GM18520 (cell line): ENCODE measurements around the gene TBL1Y.
"Not testable (repeated sequence)": the region's sequence is repeated elsewhere in the genome, so short reads cannot be mapped to it uniquely, and the experiment has no call there.

Experiments
- ATAC-seq: cut with Tn5 transposase; IDR thresholded peaks from one replicate; pipeline ENCODE4 v1.9.1; 2021; ENCODE audit not compliant: unreplicated experiment

The TBL1Y gene

GRCh38 chrY:6972271-6972887 lies 61.9 kb downstream of the TBL1Y start:
- no peak for ATAC-seq

GRCh38 chrY:6974971-6975370 lies 64.5 kb downstream of the TBL1Y start:
- ATAC-seq, result no peak

GRCh38 chrY:6977783-6978182 lies 67.3 kb downstream of the TBL1Y start:
- ATAC-seq, result no peak

- ATAC-seq, result no peak
Measured at GRCh38 chrY:6983221-6983620, 72.7 kb downstream of the TBL1Y start.

GRCh38 chrY:6987811-6988210 lies 77.3 kb downstream of the TBL1Y start:
- ATAC-seq, result no peak

GRCh38 chrY:6989886-6990620 lies 79.6 kb downstream of the TBL1Y start:
- no peak for ATAC-seq

GRCh38 chrY:6992041-6992440 lies 81.5 kb downstream of the TBL1Y start:
- ATAC-seq, result no peak

GRCh38 chrY:6995987-6996386 lies 85.5 kb downstream of the TBL1Y start:
- ATAC-seq, result no peak

- ATAC-seq, result no peak
Measured at GRCh38 chrY:6997503-6998066, 87.1 kb downstream of the TBL1Y start.

- no peak for ATAC-seq
Measured at GRCh38 chrY:6999905-7000304, 89.4 kb downstream of the TBL1Y start.

GRCh38 chrY:7002581-7002980 lies 92.1 kb downstream of the TBL1Y start:
- ATAC-seq, result no peak

- no peak for ATAC-seq
Measured at GRCh38 chrY:7007911-7008310, 97.4 kb downstream of the TBL1Y start.

- ATAC-seq, result no peak
Measured at GRCh38 chrY:7008578-7009355, 98.3 kb downstream of the TBL1Y start.

GRCh38 chrY:7013051-7013450 lies 102.6 kb downstream of the TBL1Y start:
- ATAC-seq, result no peak

GRCh38 chrY:7016521-7016920 lies 106.0 kb downstream of the TBL1Y start:
- no peak for ATAC-seq

- no peak for ATAC-seq
Measured at GRCh38 chrY:7017244-7018080, 107.0 kb downstream of the TBL1Y start.

GRCh38 chrY:7039037-7039436 lies 128.5 kb downstream of the TBL1Y start:
- no peak for ATAC-seq

- no peak for ATAC-seq
Measured at GRCh38 chrY:7040662-7041061, 130.2 kb downstream of the TBL1Y start.

GRCh38 chrY:7041983-7042382 lies 131.5 kb downstream of the TBL1Y start:
- ATAC-seq, result no peak

GRCh38 chrY:7052461-7052860 lies 142.0 kb downstream of the TBL1Y start:
- not testable (repeated sequence) for ATAC-seq

- ATAC-seq, result no peak
Measured at GRCh38 chrY:7056886-7057285, 146.4 kb downstream of the TBL1Y start.
